Tibial artery (tissue), 4 donors: ENCODE measurements around the gene DPP7.

Experiments
- DNase-seq, 2 donors: peaks; one replicate each; pipeline ENCODE4 v3.0.0-alpha.2; 2019
- H3K27ac ChIP-seq, 2 donors: fragments of 200-600 bp; sonication (generic) in 1 of 2; 1 replicate in 1 of 2; 2 replicates in 1 of 2; pipeline ENCODE4 v1.5.1; 2018 to 2019; ENCODE audit warnings: mild to moderate bottlenecking in 1 of 2
- H3K27me3 ChIP-seq, 2 donors: fragments of 200-600 bp; sonication (generic) in 1 of 2; one replicate each; pipeline versions ENCODE4 v1.5.1 to v1.6.0; 2016 to 2019
- H3K36me3 ChIP-seq, 3 donors: fragments of 200-600 bp; sonication (generic) in 2 of 3; one replicate each; pipeline ENCODE4 v1.5.1; 2016 to 2019; ENCODE audit warnings: mild to moderate bottlenecking in 2 of 3
- H3K4me1 ChIP-seq, 4 donors: fragments of 200-600 bp; sonication (generic) in 2 of 4; 1 replicate in 3 of 4; 2 replicates in 1 of 4; pipeline ENCODE4 v1.5.1; 2016 to 2019
- H3K4me3 ChIP-seq, 2 donors: fragments of 200-600 bp; sonication (generic) in 1 of 2; 1 replicate in 1 of 2; 2 replicates in 1 of 2; pipeline ENCODE4 v1.5.1; 2018 to 2019; ENCODE audit warnings: mild to moderate bottlenecking in 2 of 2
- H3K9me3 ChIP-seq, 3 donors: fragments of 200-600 bp; sonication (generic) in 1 of 3; one replicate each; pipeline ENCODE4 v1.5.1; 2016 to 2019
- intact Hi-C: fragments of 100-400 bp; cut with DNase I; formaldehyde crosslinking; loops from one replicate; pipeline ENCODE4 v1.15.0; 2023; ENCODE audit warnings: low total_unique reads
- TF ChIP-seq, protein P1 (sequence below), 2 experiments: fragments of 200-600 bp in 1 of 2; fragments of 450-650 bp in 1 of 2; IDR thresholded peaks; one replicate each; pipeline ENCODE4 v1.5.1; 2017 to 2019; ENCODE audit warnings: antibody characterized with exemption in 2 of 2, mild to moderate bottlenecking in 1 of 2, moderate library complexity in 1 of 2

Gene DPP7

DNA sequence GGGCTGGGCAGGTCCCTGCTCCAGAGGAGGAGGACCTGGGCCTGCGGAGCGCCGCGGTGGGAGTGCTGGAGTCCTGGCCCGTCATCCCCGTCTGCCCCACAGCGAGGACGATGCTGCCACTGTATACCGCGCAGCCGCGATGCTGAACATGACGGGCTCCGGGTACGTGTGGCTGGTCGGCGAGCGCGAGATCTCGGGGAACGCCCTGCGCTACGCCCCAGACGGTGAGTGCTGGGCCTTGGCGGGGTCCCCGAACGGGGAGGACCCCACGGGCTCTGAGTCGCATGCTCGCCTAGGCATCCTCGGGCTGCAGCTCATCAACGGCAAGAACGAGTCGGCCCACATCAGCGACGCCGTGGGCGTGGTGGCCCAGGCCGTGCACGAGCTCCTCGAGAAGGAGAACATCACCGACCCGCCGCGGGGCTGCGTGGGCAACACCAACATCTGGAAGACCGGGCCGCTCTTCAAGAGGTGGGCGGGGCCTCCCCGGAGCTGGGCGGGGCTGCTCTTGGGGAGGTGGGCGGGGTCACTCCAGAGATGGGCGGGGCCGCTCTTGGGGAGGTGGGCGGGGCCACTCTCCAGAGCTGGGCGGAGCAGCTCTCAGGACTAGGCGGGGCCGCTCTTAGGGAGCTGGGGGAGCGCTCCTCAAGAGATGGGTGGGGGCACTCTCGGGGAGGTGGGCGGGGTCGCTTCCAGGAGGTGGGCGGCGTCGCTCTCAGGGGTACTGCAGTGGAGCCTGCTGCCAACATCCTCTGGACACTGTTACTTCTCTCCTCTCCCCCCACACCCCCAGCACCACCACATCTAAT is 42.2 kb upstream of the DPP7 start:
- H3K27me3 ChIP-seq = peaks cover 7 to 63% of the 10 kb centered on the region in 2 donors
- H3K27ac ChIP-seq = no peak overlapping the region
- no peaks in the 10 kb centered on the region for H3K9me3 ChIP-seq
- peak overlapping the region in 1 of 2 donors; percentile 12 for H3K4me3 ChIP-seq
- H3K36me3 ChIP-seq = no peaks in the 10 kb centered on the region
- intact Hi-C loops = no loop called here
- H3K4me1 ChIP-seq = peaks cover 0 to 23% (median 11%) of the 10 kb centered on the region in 4 donors
- TF ChIP-seq, protein P1, sequence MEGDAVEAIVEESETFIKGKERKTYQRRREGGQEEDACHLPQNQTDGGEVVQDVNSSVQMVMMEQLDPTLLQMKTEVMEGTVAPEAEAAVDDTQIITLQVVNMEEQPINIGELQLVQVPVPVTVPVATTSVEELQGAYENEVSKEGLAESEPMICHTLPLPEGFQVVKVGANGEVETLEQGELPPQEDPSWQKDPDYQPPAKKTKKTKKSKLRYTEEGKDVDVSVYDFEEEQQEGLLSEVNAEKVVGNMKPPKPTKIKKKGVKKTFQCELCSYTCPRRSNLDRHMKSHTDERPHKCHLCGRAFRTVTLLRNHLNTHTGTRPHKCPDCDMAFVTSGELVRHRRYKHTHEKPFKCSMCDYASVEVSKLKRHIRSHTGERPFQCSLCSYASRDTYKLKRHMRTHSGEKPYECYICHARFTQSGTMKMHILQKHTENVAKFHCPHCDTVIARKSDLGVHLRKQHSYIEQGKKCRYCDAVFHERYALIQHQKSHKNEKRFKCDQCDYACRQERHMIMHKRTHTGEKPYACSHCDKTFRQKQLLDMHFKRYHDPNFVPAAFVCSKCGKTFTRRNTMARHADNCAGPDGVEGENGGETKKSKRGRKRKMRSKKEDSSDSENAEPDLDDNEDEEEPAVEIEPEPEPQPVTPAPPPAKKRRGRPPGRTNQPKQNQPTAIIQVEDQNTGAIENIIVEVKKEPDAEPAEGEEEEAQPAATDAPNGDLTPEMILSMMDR (IDR thresholded peaks at IDR 0.05) = no peak
- no peak for DNase-seq

DNA sequence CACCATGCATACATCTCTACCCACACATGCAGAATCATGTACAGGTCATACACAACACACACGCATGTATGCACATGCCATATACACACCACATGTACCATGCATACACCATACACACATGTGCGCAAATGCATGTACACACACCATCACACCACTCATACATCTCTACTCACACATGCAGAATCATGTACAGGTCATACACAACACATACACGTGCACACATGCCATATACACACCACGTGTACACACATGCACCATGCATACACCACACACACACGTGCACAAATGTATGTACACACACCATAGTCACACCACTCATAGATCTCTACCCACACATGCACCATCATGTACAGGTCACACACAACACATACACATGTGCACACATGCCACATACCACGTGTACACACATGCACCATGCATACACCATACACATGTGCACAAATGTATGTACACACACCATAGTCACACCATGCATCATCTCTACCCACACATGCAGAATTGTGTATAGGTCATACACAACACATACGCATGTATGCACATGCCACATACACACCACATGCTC is 38.4 kb upstream of the DPP7 start:
- H3K27me3 ChIP-seq = peaks cover 7 to 44% of the 10 kb centered on the region in 2 donors
- intact Hi-C loops = no loop called here
- DNase-seq = no peak
- no peaks in the 10 kb centered on the region for H3K36me3 ChIP-seq
- no peak overlapping the region for H3K4me3 ChIP-seq
- peaks cover 0 to 11% (median 7%) of the 10 kb centered on the region in 4 donors for H3K4me1 ChIP-seq
- TF ChIP-seq, protein P1 (IDR thresholded peaks at IDR 0.05) = no peak
- no peaks in the 10 kb centered on the region for H3K9me3 ChIP-seq
- H3K27ac ChIP-seq = no peak overlapping the region

DNA sequence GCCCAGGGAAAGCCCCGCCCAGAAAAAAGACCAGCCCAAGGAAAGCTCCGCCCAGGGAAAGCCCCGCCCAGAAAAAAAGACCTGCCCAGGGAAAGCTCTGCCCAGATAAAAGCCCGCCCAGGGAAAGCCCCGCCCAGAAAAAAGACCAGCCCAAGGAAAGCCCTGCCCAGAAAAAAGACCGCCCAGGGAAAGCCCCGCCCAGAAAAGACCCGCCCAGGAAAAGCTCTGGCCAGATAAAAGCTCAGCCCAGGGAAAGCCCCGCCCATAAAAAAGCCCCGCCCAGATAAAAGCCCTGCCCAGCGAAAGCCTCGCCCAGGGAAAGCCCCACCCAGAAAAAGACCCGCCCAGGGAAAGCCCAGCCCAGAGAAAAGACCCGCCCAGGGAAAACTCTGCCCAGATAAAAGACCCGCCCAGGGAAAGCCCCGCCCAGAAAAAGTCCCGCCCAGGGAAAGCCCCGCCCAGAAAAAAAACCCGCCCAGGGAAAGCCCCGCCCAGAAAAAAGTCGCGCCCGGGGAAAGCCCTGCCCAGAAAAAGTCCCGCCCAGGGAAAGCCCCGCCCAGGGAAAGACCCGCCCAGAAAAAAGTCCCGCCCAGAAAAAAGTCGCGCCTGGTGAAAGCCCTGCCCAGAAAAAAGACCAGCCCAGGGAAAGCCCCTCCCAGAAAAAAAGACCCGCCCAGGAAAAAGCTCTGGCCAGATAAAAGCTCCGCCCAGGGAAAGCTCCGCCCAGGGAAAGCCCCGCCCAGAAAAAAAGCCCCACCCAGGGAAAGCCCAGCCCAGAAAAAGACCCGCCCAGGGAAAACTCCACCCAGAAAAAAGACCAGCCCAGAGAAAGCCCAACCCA is 36.3 kb upstream of the DPP7 start:
- Histone ChIP-seq H3K27ac (no peak overlapping the region), H3K9me3 (no peaks in the 10 kb centered on the region), H3K4me1 (no peaks in the 10 kb centered on the region), H3K27me3 (peaks cover 0 to 44% of the 10 kb centered on the region in 2 donors), H3K4me3 (no peak overlapping the region), H3K36me3 (no peaks in the 10 kb centered on the region)
- intact Hi-C loops = no loop called here
- TF ChIP-seq, protein P1 (IDR thresholded peaks at IDR 0.05) = no peak
- DNase-seq = no peak

DNA sequence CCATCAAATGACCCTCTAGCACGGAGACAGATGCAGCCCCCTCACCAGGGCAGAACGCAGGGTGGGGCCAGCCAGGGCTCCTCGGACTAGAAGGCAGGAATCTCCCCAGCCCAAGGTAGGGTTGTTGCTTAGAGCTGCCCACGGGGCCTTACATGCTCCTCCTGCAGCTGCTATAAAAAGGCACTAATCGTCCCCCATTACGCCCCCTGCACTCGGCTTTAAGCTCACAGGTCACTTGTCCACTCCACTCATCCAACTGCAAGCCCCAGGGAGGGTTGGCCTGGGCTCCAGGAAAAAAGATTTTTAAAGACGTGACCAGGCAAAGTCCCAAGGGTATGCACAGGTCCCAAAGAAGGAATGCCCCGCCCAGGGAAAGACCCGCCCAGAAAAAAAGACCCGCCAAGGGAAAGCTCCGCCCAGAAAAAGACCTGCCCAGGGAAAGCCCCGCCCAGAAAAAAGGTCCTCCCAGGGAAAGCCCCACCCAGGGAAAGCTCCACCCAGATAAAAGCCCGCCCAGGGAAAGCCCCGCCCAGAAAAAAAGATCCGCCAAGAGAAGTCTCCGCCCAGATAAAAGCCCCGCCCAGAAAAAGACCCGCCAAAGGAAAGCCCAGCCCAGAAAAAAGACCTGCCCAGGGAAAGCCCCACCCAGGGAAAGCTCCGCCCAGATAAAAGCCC is 35.5 kb upstream of the DPP7 start:
- H3K36me3 ChIP-seq = no peaks in the 10 kb centered on the region
- no peak for DNase-seq
- H3K27ac ChIP-seq = no peak overlapping the region
- no peaks in the 10 kb centered on the region for H3K9me3 ChIP-seq
- H3K4me1 ChIP-seq = no peaks in the 10 kb centered on the region
- intact Hi-C loops = no loop called here
- H3K4me3 ChIP-seq = no peak overlapping the region
- TF ChIP-seq, protein P1 (IDR thresholded peaks at IDR 0.05) = no peak
- peaks cover 0 to 46% of the 10 kb centered on the region in 2 donors for H3K27me3 ChIP-seq

DNA sequence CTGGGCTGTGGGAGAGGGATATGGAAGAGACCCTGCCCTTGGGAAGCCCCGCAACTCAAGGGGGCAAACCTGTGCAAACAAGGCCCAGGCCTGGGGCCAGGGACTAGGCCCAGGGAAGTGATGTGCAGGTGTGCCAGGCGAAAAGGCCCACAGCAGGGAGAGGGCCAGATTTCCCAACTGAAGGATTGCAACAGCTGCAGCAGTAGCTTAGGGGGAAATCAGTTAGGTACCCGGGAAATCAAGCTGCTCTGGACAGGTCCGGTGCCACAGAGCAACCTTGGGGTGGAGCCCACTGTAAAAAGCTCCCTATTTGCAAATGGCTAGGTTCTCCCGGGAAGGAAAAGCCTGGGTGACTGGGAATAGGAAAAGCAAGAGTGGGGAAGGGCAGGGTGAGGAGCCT is 34.8 kb upstream of the DPP7 start:
- Histone ChIP-seq H3K36me3 (no peaks in the 10 kb centered on the region), H3K4me1 (no peaks in the 10 kb centered on the region), H3K9me3 (no peaks in the 10 kb centered on the region), H3K4me3 (no peak overlapping the region), H3K27me3 (peaks cover 0 to 49% of the 10 kb centered on the region in 2 donors), H3K27ac (no peak overlapping the region)
- intact Hi-C loops = no loop called here
- TF ChIP-seq, protein P1 (IDR thresholded peaks at IDR 0.05) = no peak
- DNase-seq = no peak
